Hepatocyte (in vitro differentiated cells): Measurements from ENCODE around the gene MAST4. TPM values are rescaled to one million over a fixed set of nuclear protein-coding genes. Genes with fewer than 3 reads are reported as not detected.

ENCODE experiments used
- DNase-seq: peaks from one replicate; pipeline ENCODE4 v3.0.0-alpha.2; 2016; ENCODE audit warnings: low spot score
- H2AFZ ChIP-seq: fragments of 200-600 bp; sonication (generic); 2 replicates; pipeline ENCODE4 v1.6.0; 2016; ENCODE audit warnings: antibody characterized with exemption, mild to moderate bottlenecking
- H3K27ac ChIP-seq: fragments of 200-600 bp; sonication (generic); 2 replicates; pipeline ENCODE4 v1.5.1; 2016; ENCODE audit warnings: mild to moderate bottlenecking
- H3K27me3 ChIP-seq: fragments of 200-600 bp; sonication (generic); 2 replicates; pipeline ENCODE4 v1.6.1; 2016
- H3K36me3 ChIP-seq: fragments of 200-600 bp; sonication (generic); replicated peaks from 2 replicates; pipeline ENCODE4 v1.5.1; 2016; ENCODE audit warnings: low read depth; ENCODE audit not compliant: insufficient read depth
- H3K4me1 ChIP-seq: fragments of 200-600 bp; sonication (generic); 2 replicates; pipeline ENCODE4 v1.5.1; 2016; ENCODE audit warnings: mild to moderate bottlenecking, moderate library complexity; ENCODE audit not compliant: insufficient read depth
- H3K4me2 ChIP-seq: fragments of 200-600 bp; sonication (generic); 2 replicates; pipeline ENCODE4 v1.6.0; 2016
- H3K4me3 ChIP-seq: fragments of 200-600 bp; sonication (generic); 2 replicates; pipeline ENCODE4 v1.5.1; 2016; ENCODE audit warnings: mild to moderate bottlenecking
- H3K79me2 ChIP-seq: fragments of 200-600 bp; sonication (generic); 2 replicates; pipeline ENCODE4 v1.6.0; 2017; ENCODE audit warnings: mild to moderate bottlenecking
- H3K9me2 ChIP-seq: fragments of 200-600 bp; sonication (generic); replicated peaks from 2 replicates; pipeline ENCODE4 v1.6.0; 2017; ENCODE audit warnings: mild to moderate bottlenecking; ENCODE audit not compliant: insufficient read depth
- H3K9me3 ChIP-seq: fragments of 200-600 bp; sonication (generic); 2 replicates; pipeline ENCODE4 v1.5.1; 2016; ENCODE audit warnings: low read depth, mild to moderate bottlenecking
- H4K20me1 ChIP-seq: fragments of 200-600 bp; sonication (generic); 2 replicates; pipeline ENCODE4 v1.6.0; 2016; ENCODE audit warnings: mild to moderate bottlenecking; ENCODE audit not compliant: insufficient read depth, poor library complexity, severe bottlenecking
- EZH2 ChIP-seq: fragments of 200-600 bp; sonication (generic); IDR thresholded peaks from 2 replicates; pipeline ENCODE4 v1.6.1; 2016; ENCODE audit warnings: antibody characterized with exemption, mild to moderate bottlenecking, borderline replicate concordance
- EZH2phosphoT487 ChIP-seq: fragments of 200-600 bp; sonication (generic); IDR thresholded peaks from one replicate; pipeline ENCODE4 v1.6.1; 2018; ENCODE audit warnings: antibody characterized with exemption, mild to moderate bottlenecking, low read depth, moderate library complexity; ENCODE audit not compliant: unreplicated experiment, severe bottlenecking
- WGBS: methylation state at CpG from one replicate; pipeline ENCODE4 v1.1.6; 2016; ENCODE audit warnings: low lambda C conversion rate; ENCODE audit errors: missing lambda C conversion rate; 5-methylcytosine and 5-hydroxymethylcytosine counted together
- polyA plus RNA-seq: library from polyadenylated mRNA; unstranded; fragments of >200 nt; fragmentation: Nextera tagmentation; extraction: Ambion mirVana; gene quantifications from 2 replicates; pipeline ENCODE4 v1.2.1, GENCODE V29; 2016
- total RNA-seq: library from RNA; depleted of rRNA; stranded (reverse); fragments of >200 nt; gene quantifications from 2 replicates; pipeline ENCODE4 v1.2.3, GENCODE V29; 2014
- TF ChIP-seq, protein P1 (sequence below): fragments of 200-600 bp; sonication (generic); IDR thresholded peaks from 2 replicates; pipeline ENCODE4 v1.5.1; 2016; ENCODE audit warnings: antibody characterized with exemption, mild to moderate bottlenecking; ENCODE audit not compliant: poor library complexity

The MAST4 gene
- total and polyA plus RNA-seq, 2 experiments from 2014 or later: 11.7 to 13.2 TPM

DNA sequence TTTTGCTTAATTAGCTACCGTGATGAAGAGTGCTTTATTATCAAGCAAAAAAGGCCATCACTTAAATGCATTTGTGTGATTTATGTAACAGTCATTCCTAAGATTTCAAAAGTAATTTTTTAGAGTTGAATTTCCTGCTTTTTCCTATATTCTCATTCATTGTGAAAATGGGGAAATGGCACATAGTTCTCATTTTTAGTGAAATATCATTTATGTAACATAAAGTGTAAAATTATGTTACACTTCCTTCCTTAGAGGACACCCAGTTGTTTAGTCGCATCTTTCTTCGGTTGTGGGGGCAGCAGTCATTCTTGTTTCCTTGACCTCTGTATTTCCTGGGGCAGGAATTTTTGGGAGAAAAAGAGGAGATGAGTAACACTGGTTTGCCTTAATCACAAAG, 142.8 kb downstream of the MAST4 start:
- H3K27me3 ChIP-seq: no peaks in the 10 kb centered on the region

DNA sequence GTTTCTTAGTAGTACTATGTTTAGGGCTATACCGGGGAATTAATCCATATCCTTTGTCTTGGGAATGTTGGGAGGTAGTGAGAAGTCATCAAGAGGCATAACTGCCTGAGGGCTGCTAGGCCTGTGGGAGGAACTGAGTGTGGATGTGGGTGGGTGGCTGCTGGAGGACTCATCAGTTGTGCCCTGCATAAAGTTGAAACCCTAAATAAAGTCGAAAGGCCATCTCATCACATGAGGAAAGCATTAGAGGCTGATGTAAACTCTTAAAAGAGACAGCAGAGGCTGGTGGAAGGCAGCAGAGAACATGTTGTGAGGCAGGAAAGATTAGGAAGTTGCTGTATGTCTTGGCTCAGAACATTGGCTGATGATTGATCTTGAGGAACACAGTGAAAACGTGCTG, 143.8 kb downstream of the MAST4 start:
- Histone ChIP-seq H4K20me1 (no peaks in the 10 kb centered on the region), H3K4me3 (no peak overlapping the region), H3K9me2 (no peaks in the 10 kb centered on the region), H3K79me2 (no peaks in the 10 kb centered on the region), H3K36me3 (no peaks in the 10 kb centered on the region), H2AFZ (no peak overlapping the region), H3K4me2 (no peak overlapping the region), H3K27ac (no peak overlapping the region), H3K9me3 (no peaks in the 10 kb centered on the region), H3K4me1 (peaks cover 4% of the 10 kb centered on the region), H3K27me3 (no peaks in the 10 kb centered on the region)
- TF ChIP-seq EZH2phosphoT487 (no peak), EZH2 (no peak)
- TF ChIP-seq, protein P1, sequence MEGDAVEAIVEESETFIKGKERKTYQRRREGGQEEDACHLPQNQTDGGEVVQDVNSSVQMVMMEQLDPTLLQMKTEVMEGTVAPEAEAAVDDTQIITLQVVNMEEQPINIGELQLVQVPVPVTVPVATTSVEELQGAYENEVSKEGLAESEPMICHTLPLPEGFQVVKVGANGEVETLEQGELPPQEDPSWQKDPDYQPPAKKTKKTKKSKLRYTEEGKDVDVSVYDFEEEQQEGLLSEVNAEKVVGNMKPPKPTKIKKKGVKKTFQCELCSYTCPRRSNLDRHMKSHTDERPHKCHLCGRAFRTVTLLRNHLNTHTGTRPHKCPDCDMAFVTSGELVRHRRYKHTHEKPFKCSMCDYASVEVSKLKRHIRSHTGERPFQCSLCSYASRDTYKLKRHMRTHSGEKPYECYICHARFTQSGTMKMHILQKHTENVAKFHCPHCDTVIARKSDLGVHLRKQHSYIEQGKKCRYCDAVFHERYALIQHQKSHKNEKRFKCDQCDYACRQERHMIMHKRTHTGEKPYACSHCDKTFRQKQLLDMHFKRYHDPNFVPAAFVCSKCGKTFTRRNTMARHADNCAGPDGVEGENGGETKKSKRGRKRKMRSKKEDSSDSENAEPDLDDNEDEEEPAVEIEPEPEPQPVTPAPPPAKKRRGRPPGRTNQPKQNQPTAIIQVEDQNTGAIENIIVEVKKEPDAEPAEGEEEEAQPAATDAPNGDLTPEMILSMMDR: no peak
- 79% methylated on average over 3 of the region's 3 CpGs for WGBS
- DNase-seq: no peak

More for the DNA sequence above, 142.8 kb downstream of the MAST4 start:
- Histone ChIP-seq H3K4me2 (no peak overlapping the region), H3K27ac (no peak overlapping the region), H4K20me1 (no peaks in the 10 kb centered on the region), H3K4me1 (peaks cover 4% of the 10 kb centered on the region), H2AFZ (no peak overlapping the region), H3K79me2 (no peaks in the 10 kb centered on the region), H3K4me3 (no peak overlapping the region), H3K36me3 (no peaks in the 10 kb centered on the region), H3K9me2 (no peaks in the 10 kb centered on the region), H3K9me3 (no peaks in the 10 kb centered on the region)
- TF ChIP-seq EZH2 (no peak), EZH2phosphoT487 (no peak)
- TF ChIP-seq, protein P1: no peak
- no peak for DNase-seq
- 88% methylated on average over 3 of the region's 3 CpGs for WGBS

DNA sequence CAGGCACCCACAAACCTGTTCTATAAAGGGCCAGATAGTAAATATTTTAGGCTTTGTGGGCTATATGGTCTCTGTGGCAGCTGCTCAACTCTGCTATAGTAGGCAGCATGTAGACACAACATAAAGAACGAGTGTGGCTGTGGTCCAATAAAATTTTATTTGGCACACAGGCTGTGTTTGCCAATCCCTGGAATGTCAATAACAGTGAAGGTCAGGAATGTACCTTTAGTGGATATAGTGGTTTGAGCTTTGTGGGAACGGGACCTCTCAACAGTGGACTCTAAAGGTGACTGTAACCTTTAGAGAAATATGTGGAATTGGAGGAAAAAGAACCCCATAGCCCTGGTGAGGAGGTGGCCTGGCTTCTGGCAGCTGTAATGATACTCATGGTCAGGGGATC, 145.2 kb downstream of the MAST4 start:
- Histone ChIP-seq H4K20me1 (no peaks in the 10 kb centered on the region), H3K4me2 (peak overlapping the region; percentile 24), H3K27ac (peak overlapping the region; percentile 2), H3K79me2 (no peaks in the 10 kb centered on the region), H3K27me3 (no peaks in the 10 kb centered on the region), H3K9me2 (no peaks in the 10 kb centered on the region), H2AFZ (no peak overlapping the region), H3K36me3 (no peaks in the 10 kb centered on the region), H3K4me3 (no peak overlapping the region), H3K9me3 (no peaks in the 10 kb centered on the region), H3K4me1 (peaks cover 4% of the 10 kb centered on the region)
- 46% methylated on average over 2 of the region's 2 CpGs for WGBS
- TF ChIP-seq EZH2 (no peak), EZH2phosphoT487 (no peak)
- TF ChIP-seq, protein P1: no peak
- peak; percentile 17 for DNase-seq
